GM12878 (cell line): ENCODE results near the gene NEURL4. TPM values are rescaled to one million over a fixed set of nuclear protein-coding genes. Genes with fewer than 3 reads are reported as not detected.
"Not testable (repeated sequence)": the region's sequence is repeated elsewhere in the genome, so short reads cannot be mapped to it uniquely, and the experiment has no call there.

Experiments
- ATAC-seq: fragments of 200-7000 bp; cut with Tn5 transposase; 3 replicates; pipeline ENCODE4 v1.9.1; 2020; ENCODE audit warnings: mild to moderate bottlenecking, moderate library complexity
- BruUV-seq: library from RNA; stranded (reverse); fragments of 400-500 nt; replicated peaks from 2 replicates; lab custom pipeline; 2021; lab: Mats Ljungman, UMichigan
- CTCF ChIA-PET: fragments of 300-600 bp; sonication (Branson Sonifier 250); formaldehyde crosslinking; extraction: SDS; loops from one replicate; lab custom pipeline; 2021; ENCODE audit warnings: inconsistent platforms; lab: Yijun Ruan, JAX
- POLR2A ChIA-PET: fragments of 350-600 bp; formaldehyde crosslinking; extraction: SDS; loops from one replicate; lab custom pipeline; 2021; ENCODE audit warnings: inconsistent platforms; lab: Charles Lee
- RAD21 ChIA-PET: fragments of 300-600 bp; sonication (Branson Sonifier 250); formaldehyde crosslinking; loops from one replicate; lab custom pipeline; 2023; ENCODE audit warnings: antibody characterized with exemption; ENCODE audit not compliant: unreplicated experiment; lab: Charles Lee
- SMC1A ChIA-PET: fragments of 300-600 bp; sonication (Branson Sonifier 250); formaldehyde crosslinking; loops from one replicate; lab custom pipeline; 2023; ENCODE audit not compliant: unreplicated experiment, uncharacterized antibody; lab: Charles Lee
- DNase-seq: peaks from one replicate; pipeline ENCODE4 v3.0.0-alpha.2; 2011; ENCODE audit warnings: low read depth, low spot score
- FAIRE-seq: peaks from 3 replicates; lab custom pipeline; 2011; peaks lifted over from hg19 to GRCh38; lab: Jason Lieb, UNC
- H2AFZ ChIP-seq: 2 replicates; pipeline ENCODE4 v1.6.0; 2011; ENCODE audit warnings: low read depth, low read length, control low read depth; ENCODE audit not compliant: control insufficient read depth
- H3K27ac ChIP-seq: 2 replicates; pipeline ENCODE4 v1.5.1; 2011; ENCODE audit warnings: control low read depth; ENCODE audit not compliant: control insufficient read depth, insufficient read depth
- H3K27me3 ChIP-seq, 2 experiments: replicated peaks in 1 of 2; 2 replicates each; pipeline versions ENCODE4 v1.6.0 to v1.6.1; 2011; ENCODE audit warnings: low read length in 1 of 2; ENCODE audit not compliant: control insufficient read depth in 2 of 2, insufficient read depth in 2 of 2
- H3K36me3 ChIP-seq, 2 experiments: 2 replicates each; pipeline ENCODE4 v1.5.1; 2011; ENCODE audit warnings: low read length in 1 of 2; ENCODE audit not compliant: control insufficient read depth in 2 of 2, insufficient read depth in 2 of 2
- H3K4me1 ChIP-seq: 2 replicates; pipeline ENCODE4 v1.6.1; 2011; ENCODE audit warnings: mild to moderate bottlenecking, low read length, moderate library complexity, mixed read lengths; ENCODE audit not compliant: control insufficient read depth, insufficient read depth
- H3K4me2 ChIP-seq: 2 replicates; pipeline ENCODE4 v1.6.0; 2011; ENCODE audit warnings: control low read depth; ENCODE audit not compliant: control insufficient read depth, insufficient read depth
- H3K4me3 ChIP-seq: fragments of 200-600 bp; sonication (generic); 2 replicates; pipeline ENCODE4 v1.5.1; 2016
- H3K79me2 ChIP-seq: 2 replicates; pipeline ENCODE4 v1.6.0; 2011; ENCODE audit warnings: low read length; ENCODE audit not compliant: control insufficient read depth, insufficient read depth
- H3K9ac ChIP-seq: 2 replicates; pipeline ENCODE4 v1.8.0; 2011; ENCODE audit warnings: low read length, control low read depth, mixed read lengths; ENCODE audit not compliant: control insufficient read depth, insufficient read depth
- H3K9me3 ChIP-seq: replicated peaks from 3 replicates; pipeline ENCODE4 v1.5.1; 2011; ENCODE audit warnings: mild to moderate bottlenecking, low read length; ENCODE audit not compliant: control insufficient read depth, insufficient read depth
- H4K20me1 ChIP-seq: 2 replicates; pipeline ENCODE4 v1.6.0; 2011; ENCODE audit not compliant: control insufficient read depth, insufficient read depth
- BHLHE40 ChIP-seq, 2 experiments: fragments of 450-650 bp in 1 of 2; IDR thresholded peaks; 2 replicates each; pipeline ENCODE4 v1.6.1; 2011 to 2017; ENCODE audit warnings: low read depth in 2 of 2, borderline replicate concordance in 1 of 2, improper control_type of control experiment in 1 of 2, low read length in 1 of 2, mild to moderate bottlenecking in 1 of 2
- DPF2 ChIP-seq: fragments of 450-650 bp; IDR thresholded peaks from 2 replicates; pipeline ENCODE4 v1.6.1; 2017; ENCODE audit warnings: mild to moderate bottlenecking
- EGR1 ChIP-seq, 2 experiments: IDR thresholded peaks; 1 replicate in 1 of 2; 2 replicates in 1 of 2; pipeline ENCODE4 v1.6.1; 2011 to 2012; ENCODE audit warnings: low read depth in 2 of 2, low read length in 2 of 2, borderline replicate concordance in 1 of 2, mild to moderate bottlenecking in 1 of 2, moderate library complexity in 1 of 2
- ESRRA ChIP-seq: IDR thresholded peaks from 2 replicates; pipeline ENCODE4 v1.6.1; 2012; ENCODE audit warnings: mild to moderate bottlenecking, low read length, improper control_type of control experiment
- EZH2 ChIP-seq: IDR thresholded peaks from 2 replicates; pipeline ENCODE4 v1.6.1; 2012; ENCODE audit warnings: low read depth, mild to moderate bottlenecking, control low read depth, inconsistent platforms, low read length, borderline replicate concordance; ENCODE audit not compliant: control insufficient read depth
- HDGF ChIP-seq: fragments of 450-650 bp; IDR thresholded peaks from 2 replicates; pipeline ENCODE4 v1.6.1; 2016; ENCODE audit warnings: antibody characterized with exemption
- MAX ChIP-seq: IDR thresholded peaks from 2 replicates; pipeline ENCODE4 v1.6.1; 2012; ENCODE audit warnings: low read depth, low read length, improper control_type of control experiment
- MXI1 ChIP-seq: fragments of 150-350 bp; IDR thresholded peaks from 2 replicates; pipeline ENCODE4 v1.6.1; 2011; ENCODE audit warnings: low read depth, mild to moderate bottlenecking, inconsistent platforms, low read length, improper control_type of control experiment
- MYB ChIP-seq: fragments of 150-350 bp; IDR thresholded peaks from 2 replicates; pipeline ENCODE4 v1.6.1; 2014; ENCODE audit warnings: mild to moderate bottlenecking, low read depth, low read length, borderline replicate concordance
- NR2C2 ChIP-seq: IDR thresholded peaks from 2 replicates; pipeline ENCODE4 v1.6.1; 2011; ENCODE audit warnings: borderline replicate concordance, low read depth; ENCODE audit not compliant: control insufficient read depth, insufficient read length
- NR2F1 ChIP-seq: fragments of 450-650 bp; conservative IDR thresholded peaks from 2 replicates; pipeline ENCODE4 v1.6.1; 2017; ENCODE audit warnings: mild to moderate bottlenecking
- ZZZ3 ChIP-seq: IDR thresholded peaks from 2 replicates; pipeline ENCODE4 v1.6.1; 2011; ENCODE audit warnings: low read depth; ENCODE audit not compliant: control insufficient read depth, insufficient read length
- WGBS: methylation state at CpG from one replicate; pipeline ENCODE4 v1.1.6; 2016; ENCODE audit warnings: low lambda C conversion rate; ENCODE audit not compliant: insufficient replicate concordance, insufficient coverage; ENCODE audit errors: missing lambda C conversion rate; 5-methylcytosine and 5-hydroxymethylcytosine counted together
- in situ Hi-C: fragments of 300-500 bp; cut with MboI; formaldehyde crosslinking; loops from 9 replicates; pipeline ENCODE4 v1.14.3; 2018; ENCODE audit warnings: mixed read lengths
- intact Hi-C: fragments of 100-400 bp; cut with micrococcal nuclease; formaldehyde crosslinking; loops from one replicate; pipeline ENCODE4 v1.14.2; 2022; ENCODE audit not compliant: unreplicated experiment
- polyA plus RNA-seq, 11 experiments: library from polyadenylated mRNA; depleted of rRNA in 4 of 11; unstranded in 6 of 11; stranded (reverse) in 5 of 11; fragments of >200 nt; fragmentation: Nextera tagmentation in 4 of 11; fragmentation: Illumina TruSeq in 1 of 11; extraction: Ambion mirVana in 4 of 11; extraction: Trizol in 1 of 11; gene quantifications; 1 replicate in 1 of 11; 2 replicates in 10 of 11; pipeline versions ENCODE4 v1.2.1 to v1.2.3, GENCODE V29; 2011 to 2016; ENCODE audit warnings: inconsistent platforms in 2 of 11, missing spikeins in 2 of 11, low read depth in 1 of 11
- total RNA-seq, 4 experiments: library from RNA; depleted of rRNA in 3 of 4; stranded (reverse); fragments of >200 nt in 3 of 4; fragmentation: Illumina TruSeq in 1 of 4; extraction: Trizol in 1 of 4; gene quantifications; 2 replicates each; pipeline versions ENCODE4 v1.2.1 to v1.2.3, GENCODE V29; 2013 to 2021

Gene NEURL4
- total and polyA plus RNA-seq, 10 of the 15 experiments (the other 5 are each of a cell fraction or from before 2014, with no cell fraction given): 0.03 to 41.9 (median 10.0) TPM

GRCh38 chr17:7335765-7336164 lies 6.6 kb upstream of the NEURL4 start:
- H3K27ac ChIP-seq: peak overlapping the region; percentile 99
- peak overlapping the region; percentile 96 for H3K4me3 ChIP-seq
- H4K20me1 ChIP-seq, H2AFZ ChIP-seq, BruUV-seq, H3K9me3 ChIP-seq, intact Hi-C loops, in situ Hi-C loops, H3K27me3 ChIP-seq, DNase-seq, FAIRE-seq: not testable (repeated sequence)
- H3K9ac ChIP-seq: peak overlapping the region; percentile 99
- peaks cover 30% of the 10 kb centered on the region for H3K79me2 ChIP-seq
- TF ChIP-seq NR2F1: peak; percentile 92
- TF ChIP-seq BHLHE40 (IDR thresholded peaks at IDR 0.05; ENCODE audit: borderline replicate concordance in 1 of 2, low read depth in 2 of 2, low read length in 1 of 2): peak in 1 of 2 experiments; percentile 64; a peak in 2 of 4 replicates
- 0 out of 2 replicates have a peak, but pooled peaks have one; percentile 22 for TF ChIP-seq HDGF
- peaks cover 0 to 17% of the 10 kb centered on the region in 2 experiments; a peak in 2 of 4 replicates for H3K36me3 ChIP-seq
- ChIA-PET RAD21 (interaction anchor here (0.6 to 5.2 kb wide), 16 partner anchors 9 to 351 kb away, joined by 3 to 45 read pairs (median 4); partner anchors contain the start of genes FXR2, GABARAP, KCTD11 and PLSCR3), POLR2A (interaction anchor here (0.5 to 3.9 kb wide), 21 partner anchors 8 to 1607 kb away, joined by 3 to 52 read pairs (median 5); partner anchors contain the start of genes FXR2, GPS2, KCTD11 and POLR2A), SMC1A (interaction anchor here (0.8 to 4.5 kb wide), 13 partner anchors 7 to 290 kb away, joined by 3 to 33 read pairs (median 5); partner anchors contain the start of genes CTDNEP1, GPS2, KCTD11 and NEURL4), CTCF (interaction anchor here (0.7 to 3.8 kb wide), 15 partner anchors 9 to 352 kb away, joined by 3 to 46 read pairs (median 8); partner anchors contain the start of genes NEURL4, SENP3, TMEM102 and TMEM256)
- WGBS: 23% methylated on average over 13 of the region's 13 CpGs
- H3K4me1 ChIP-seq: peaks cover 34% of the 10 kb centered on the region
- ATAC-seq: peak; percentile 16
- peak overlapping the region; percentile 97 for H3K4me2 ChIP-seq

GRCh38 chr17:7334938-7335538 lies 5.9 kb upstream of the NEURL4 start:
- Histone ChIP-seq H3K27ac (peak overlapping the region; percentile 99), H3K9ac (no peak overlapping the region), H4K20me1 (no peaks in the 10 kb centered on the region), H3K4me2 (peak overlapping the region; percentile 97)
- intact Hi-C loops: no loop called here
- no peak for ATAC-seq
- WGBS: 97% methylated on average over 3 of the region's 3 CpGs
- TF ChIP-seq MAX: no peak
- TF ChIP-seq DPF2: no peak
- no peak for TF ChIP-seq MYB
- TF ChIP-seq MXI1: no peak
- TF ChIP-seq ESRRA: no peak
- no peak for TF ChIP-seq EGR1 (IDR thresholded peaks at IDR 0.05; ENCODE audit: borderline replicate concordance in 1 of 2, low read depth in 2 of 2, low read length in 2 of 2)
- no peak for TF ChIP-seq ZZZ3
- TF ChIP-seq EZH2: no peak
- TF ChIP-seq NR2C2: no peak
- TF ChIP-seq, all 136 proteins: peak for 0
- Histone ChIP-seq H3K4me3 (no peak overlapping the region), H3K4me1 (peaks cover 39% of the 10 kb centered on the region), H3K79me2 (peaks cover 29% of the 10 kb centered on the region), H3K36me3 (peaks cover 0 to 12% of the 10 kb centered on the region in 2 experiments; a peak in 2 of 4 replicates), H3K27me3 (no peaks in the 10 kb centered on the region), H2AFZ (no peak overlapping the region), H3K9me3 (no peaks in the 10 kb centered on the region)
- in situ Hi-C loops: no loop called here
- CTCF ChIA-PET: interaction anchor here (1.3 to 3.8 kb wide), 9 partner anchors 11 to 290 kb away, joined by 3 to 34 read pairs (median 10); partner anchors contain the start of genes SENP3, TMEM102 and TMEM256
- FAIRE-seq: no peak
- RAD21 ChIA-PET: interaction anchor here (0.5 to 5.2 kb wide), 6 partner anchors 10 to 236 kb away, joined by 3 to 45 read pairs (median 8); partner anchors contain the start of genes KCTD11 and TMEM95
- POLR2A ChIA-PET: interaction anchor here (0.5 to 3.9 kb wide), 5 partner anchors 9 to 289 kb away, joined by 3 to 52 read pairs (median 4); no protein-coding TSS in a partner anchor
- SMC1A ChIA-PET: interaction anchor here (0.8 to 3.8 kb wide), 4 partner anchors 14 to 289 kb away, joined by 3 to 33 read pairs (median 7); partner anchors contain the start of gene TMEM95
- BruUV-seq: no TSS peak
- DNase-seq: no peak
